IMR-90 (cell line): ENCODE data around the gene LTBP2.

Source experiments
- CEBPB ChIP-seq: IDR thresholded peaks from 2 replicates; pipeline ENCODE4 v1.6.1; 2012; ENCODE audit warnings: low read depth, low read length, improper control_type of control experiment
- CTCF ChIP-seq: conservative IDR thresholded peaks from 2 replicates; pipeline ENCODE4 v1.5.1; 2012; ENCODE audit warnings: mild to moderate bottlenecking, low read depth, low read length, improper control_type of control experiment
- MAFK ChIP-seq: IDR thresholded peaks from 2 replicates; pipeline ENCODE4 v1.6.1; 2012; ENCODE audit warnings: low read depth, low read length, improper control_type of control experiment
- MXI1 ChIP-seq: IDR thresholded peaks from 2 replicates; pipeline ENCODE4 v1.6.1; 2012; ENCODE audit warnings: low read depth, mild to moderate bottlenecking, low read length, moderate library complexity, borderline replicate concordance
- POLR2A ChIP-seq: IDR thresholded peaks from 2 replicates; pipeline ENCODE4 v1.6.1; 2012; ENCODE audit warnings: mild to moderate bottlenecking, low read depth, low read length
- RAD21 ChIP-seq: IDR thresholded peaks from 2 replicates; pipeline ENCODE4 v1.6.1; 2012; ENCODE audit warnings: low read length, improper control_type of control experiment
- RFX5 ChIP-seq: IDR thresholded peaks from 2 replicates; pipeline ENCODE4 v1.8.0; 2012; ENCODE audit warnings: low read depth, mild to moderate bottlenecking, low read length, moderate library complexity

DNA sequence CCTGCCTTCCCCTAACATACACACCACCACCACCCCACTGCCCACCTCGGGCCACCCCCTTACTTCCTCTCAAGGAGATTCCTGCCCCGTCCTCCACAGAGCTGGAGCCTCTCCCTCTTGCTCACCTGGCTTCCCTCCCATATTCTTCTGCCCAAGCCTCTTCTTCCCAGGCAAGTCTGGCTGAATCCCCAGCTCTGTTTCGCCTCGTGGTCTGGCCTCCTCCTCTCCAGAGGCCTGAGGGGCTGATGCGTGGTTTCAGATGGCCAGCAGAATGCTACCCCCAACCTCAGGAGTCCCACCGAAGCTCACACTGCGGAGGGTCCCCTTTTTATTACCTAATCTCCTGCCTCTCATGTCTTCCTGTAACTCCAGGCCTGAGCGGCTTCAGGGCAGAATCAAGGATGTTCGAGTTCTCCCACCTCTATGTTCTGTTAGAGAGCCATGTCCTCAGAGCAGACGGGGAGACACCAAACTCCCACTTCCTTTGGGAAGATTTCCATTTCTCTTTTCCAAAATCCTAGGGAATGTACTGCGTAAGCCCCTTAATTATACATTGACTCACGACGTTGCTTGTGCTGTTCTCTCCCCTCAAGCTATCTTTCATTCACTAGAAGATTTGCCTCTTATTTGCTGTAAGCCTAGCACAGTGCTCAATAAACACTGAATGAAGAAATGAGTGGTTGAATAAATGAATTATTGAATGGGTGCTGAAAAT, 33.9 kb upstream of the LTBP2 start:
- TF ChIP-seq MAFK (no peak), CTCF (no peak), CEBPB (no peak), POLR2A (no peak), RAD21 (no peak), MXI1 (no peak), RFX5 (no peak)
